Spleen (tissue), 7 donors: Measurements from ENCODE around the gene NUTF2.

Experiments
- POLR2A ChIP-seq, 3 donors: fragments of 450-650 bp; IDR thresholded peaks; one replicate each; pipeline ENCODE4 v1.5.1; 2017; ENCODE audit warnings: antibody characterized with exemption in 3 of 3, mild to moderate bottlenecking in 1 of 3
- TF ChIP-seq, protein P1 (sequence below), 11 experiments: fragments of 200-600 bp in 7 of 11; fragments of 450-650 bp in 4 of 11; sonication (generic) in 4 of 11; IDR thresholded peaks in 8 of 11; conservative IDR thresholded peaks in 3 of 11; 1 replicate in 7 of 11; 2 replicates in 4 of 11; pipeline versions ENCODE4 v1.4.0 to v1.8.0; 2016 to 2021; ENCODE audit warnings: antibody characterized with exemption in 11 of 11, inconsistent platforms in 4 of 11, mild to moderate bottlenecking in 1 of 11
- donor health status: DM: no; HTN: no; CAD: no; lungs with moderate emphysema.
- donor health status: DM: no; HTN: no; CAD: no.
- donor health status: DM: no; HTN: no; CAD: no.

DNA sequence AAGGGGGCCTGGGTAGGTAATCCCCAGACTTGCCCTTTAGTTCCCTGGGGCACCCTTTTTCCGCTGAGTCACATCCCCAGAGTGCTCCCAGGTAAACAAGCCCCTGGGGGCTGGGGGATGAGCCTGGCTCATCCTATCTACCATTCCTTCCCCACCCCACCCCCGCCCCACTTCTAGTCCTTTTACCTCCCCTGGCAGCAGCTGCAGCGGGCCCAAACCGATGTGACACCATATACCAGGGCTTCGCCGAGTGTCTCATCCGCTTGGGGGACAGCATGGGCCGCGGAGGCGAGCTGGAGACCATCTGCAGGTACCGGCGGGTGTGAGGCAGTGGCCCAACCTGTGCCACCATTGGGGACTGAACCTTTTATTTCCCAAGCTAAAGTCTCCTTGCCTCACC lies 38.8 kb downstream of the NUTF2 start:
- TF ChIP-seq POLR2A (IDR thresholded peaks at IDR 0.05), result no peak
- TF ChIP-seq, protein P1, sequence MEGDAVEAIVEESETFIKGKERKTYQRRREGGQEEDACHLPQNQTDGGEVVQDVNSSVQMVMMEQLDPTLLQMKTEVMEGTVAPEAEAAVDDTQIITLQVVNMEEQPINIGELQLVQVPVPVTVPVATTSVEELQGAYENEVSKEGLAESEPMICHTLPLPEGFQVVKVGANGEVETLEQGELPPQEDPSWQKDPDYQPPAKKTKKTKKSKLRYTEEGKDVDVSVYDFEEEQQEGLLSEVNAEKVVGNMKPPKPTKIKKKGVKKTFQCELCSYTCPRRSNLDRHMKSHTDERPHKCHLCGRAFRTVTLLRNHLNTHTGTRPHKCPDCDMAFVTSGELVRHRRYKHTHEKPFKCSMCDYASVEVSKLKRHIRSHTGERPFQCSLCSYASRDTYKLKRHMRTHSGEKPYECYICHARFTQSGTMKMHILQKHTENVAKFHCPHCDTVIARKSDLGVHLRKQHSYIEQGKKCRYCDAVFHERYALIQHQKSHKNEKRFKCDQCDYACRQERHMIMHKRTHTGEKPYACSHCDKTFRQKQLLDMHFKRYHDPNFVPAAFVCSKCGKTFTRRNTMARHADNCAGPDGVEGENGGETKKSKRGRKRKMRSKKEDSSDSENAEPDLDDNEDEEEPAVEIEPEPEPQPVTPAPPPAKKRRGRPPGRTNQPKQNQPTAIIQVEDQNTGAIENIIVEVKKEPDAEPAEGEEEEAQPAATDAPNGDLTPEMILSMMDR (IDR thresholded peaks at IDR 0.05 in 8 of 11, conservative IDR thresholded peaks at IDR 0.05 in 3 of 11), result no peak
